H9 (cell line): ENCODE measurements around the gene TPM4. TPM values are rescaled to one million over a fixed set of nuclear protein-coding genes. Genes with fewer than 3 reads are reported as not detected.

Experiments
- DNase-seq: peaks from one replicate; pipeline ENCODE4 v3.0.0-alpha.2; 2017
- H2AFZ ChIP-seq: one replicate; pipeline ENCODE4 v1.6.1; 2013; ENCODE audit warnings: mild to moderate bottlenecking, low read length, control low read depth, moderate library complexity
- H2AK5ac ChIP-seq: 2 replicates; pipeline ENCODE4 v1.6.1; 2013; ENCODE audit warnings: low read length, control low read depth, mixed read lengths; ENCODE audit not compliant: insufficient read length
- H2BK120ac ChIP-seq: one replicate; pipeline ENCODE4 v1.6.1; 2013; ENCODE audit warnings: low read depth, mild to moderate bottlenecking, low read length, control low read depth, inconsistent platforms; ENCODE audit not compliant: poor library complexity, severe bottlenecking
- H2BK12ac ChIP-seq: 2 replicates; pipeline ENCODE4 v1.6.1; 2013; ENCODE audit warnings: low read length, control low read depth, mixed read lengths, low read depth; ENCODE audit not compliant: insufficient read length
- H2BK15ac ChIP-seq: 2 replicates; pipeline ENCODE4 v1.6.1; 2013; ENCODE audit warnings: low read depth, low read length, control low read depth
- H2BK20ac ChIP-seq: one replicate; pipeline ENCODE4 v1.6.1; 2013; ENCODE audit warnings: low read depth, mild to moderate bottlenecking, low read length, control low read depth, inconsistent platforms; ENCODE audit not compliant: poor library complexity, severe bottlenecking
- H2BK5ac ChIP-seq: 2 replicates; pipeline ENCODE4 v1.6.1; 2013; ENCODE audit warnings: low read length, control low read depth, mixed read lengths; ENCODE audit not compliant: insufficient read length
- H3K14ac ChIP-seq: 2 replicates; pipeline ENCODE4 v1.6.1; 2013; ENCODE audit warnings: low read length, control low read depth; ENCODE audit not compliant: insufficient read depth
- H3K18ac ChIP-seq: 2 replicates; pipeline ENCODE4 v1.6.1; 2013; ENCODE audit warnings: low read depth, mild to moderate bottlenecking, mixed read lengths, low read length, control low read depth; ENCODE audit not compliant: insufficient read length
- H3K23ac ChIP-seq: 2 replicates; pipeline ENCODE4 v1.6.1; 2013; ENCODE audit warnings: low read length, control low read depth, mixed read lengths, low read depth; ENCODE audit not compliant: insufficient read length
- H3K23me2 ChIP-seq: 2 replicates; pipeline ENCODE4 v1.6.1; 2013; ENCODE audit warnings: low read depth, mild to moderate bottlenecking, mixed read lengths, low read length, control low read depth; ENCODE audit not compliant: insufficient read length, poor library complexity, severe bottlenecking
- H3K27ac ChIP-seq: 2 replicates; pipeline ENCODE4 v1.5.1; 2013; ENCODE audit warnings: low read length, control low read depth, mixed read lengths, low read depth; ENCODE audit not compliant: insufficient read length
- H3K27me3 ChIP-seq: 2 replicates; pipeline ENCODE4 v1.6.1; 2013; ENCODE audit warnings: low read length, control low read depth, inconsistent platforms; ENCODE audit not compliant: insufficient read depth
- H3K4ac ChIP-seq: 2 replicates; pipeline ENCODE4 v1.6.1; 2013; ENCODE audit warnings: low read depth, mild to moderate bottlenecking, control low read depth, inconsistent platforms, low read length, moderate library complexity
- H3K4me1 ChIP-seq: 2 replicates; pipeline ENCODE4 v1.6.1; 2013; ENCODE audit warnings: low read length, control low read depth, inconsistent platforms; ENCODE audit not compliant: insufficient read depth
- H3K4me2 ChIP-seq: 2 replicates; pipeline ENCODE4 v1.6.1; 2013; ENCODE audit warnings: low read length, control low read depth, mixed read lengths; ENCODE audit not compliant: insufficient read length, insufficient read depth
- H3K56ac ChIP-seq: 2 replicates; pipeline ENCODE4 v1.6.1; 2013; ENCODE audit warnings: low read depth, mild to moderate bottlenecking, mixed read lengths, low read length, control low read depth; ENCODE audit not compliant: insufficient read length
- H3K79me1 ChIP-seq: 2 replicates; pipeline ENCODE4 v1.6.1; 2013; ENCODE audit warnings: low read depth, mild to moderate bottlenecking, moderate library complexity, low read length, control low read depth, inconsistent platforms; ENCODE audit not compliant: insufficient read depth, poor library complexity, severe bottlenecking
- H3K79me2 ChIP-seq: 2 replicates; pipeline ENCODE4 v1.6.1; 2013; ENCODE audit warnings: low read length, control low read depth, inconsistent platforms; ENCODE audit not compliant: insufficient read depth
- H3K9ac ChIP-seq: 2 replicates; pipeline ENCODE4 v1.6.1; 2013; ENCODE audit warnings: low read length, control low read depth, mixed read lengths; ENCODE audit not compliant: insufficient read length; ENCODE audit errors: extremely low read depth
- H3K9me3 ChIP-seq: one replicate; pipeline ENCODE4 v1.6.1; 2013; ENCODE audit warnings: low read depth, low read length, inconsistent platforms; ENCODE audit not compliant: control insufficient read depth
- H3T11ph ChIP-seq: one replicate; pipeline ENCODE4 v1.6.1; 2013; ENCODE audit warnings: mild to moderate bottlenecking, low read length, control low read depth, inconsistent platforms
- H4K20me1 ChIP-seq: one replicate; pipeline ENCODE4 v1.6.1; 2013; ENCODE audit not compliant: control insufficient read depth, insufficient read length, insufficient read depth
- H4K5ac ChIP-seq: 2 replicates; pipeline ENCODE4 v1.6.1; 2013; ENCODE audit warnings: low read depth, mild to moderate bottlenecking, mixed read lengths, low read length, control low read depth; ENCODE audit not compliant: insufficient read length
- H4K8ac ChIP-seq: replicated peaks from 2 replicates; pipeline ENCODE4 v1.6.1; 2013; ENCODE audit warnings: low read length, control low read depth, mixed read lengths, low read depth; ENCODE audit not compliant: insufficient read length
- H4K91ac ChIP-seq: 2 replicates; pipeline ENCODE4 v1.6.1; 2013; ENCODE audit warnings: low read depth, mild to moderate bottlenecking, moderate library complexity, mixed read lengths, low read length, control low read depth; ENCODE audit not compliant: insufficient read length
- H3K27ac Mint-ChIP-seq, 3 experiments: 2 replicates in 2 of 3; 3 replicates in 1 of 3; pipeline ENCODE4 v1.8.0; 2020 to 2021; ENCODE audit warnings: mixed read lengths in 3 of 3, mild to moderate bottlenecking in 1 of 3, moderate library complexity in 1 of 3
- H3K27me3 Mint-ChIP-seq: 2 replicates; pipeline ENCODE4 v1.8.0; 2021; ENCODE audit warnings: low read depth, mild to moderate bottlenecking, moderate library complexity, mixed read lengths
- H3K36me3 Mint-ChIP-seq, 3 experiments: 2 replicates in 2 of 3; 3 replicates in 1 of 3; pipeline ENCODE4 v1.8.0; 2020 to 2021; ENCODE audit warnings: low read depth in 3 of 3, mixed read lengths in 3 of 3; ENCODE audit not compliant: insufficient read depth in 1 of 3
- H3K4me1 Mint-ChIP-seq, 2 experiments: 2 replicates each; pipeline ENCODE4 v1.8.0; 2020; ENCODE audit warnings: mixed read lengths in 2 of 2
- H3K4me3 Mint-ChIP-seq, 2 experiments: 2 replicates in 1 of 2; 3 replicates in 1 of 2; pipeline ENCODE4 v1.8.0; 2020 to 2021; ENCODE audit warnings: mild to moderate bottlenecking in 2 of 2, mixed read lengths in 2 of 2, moderate library complexity in 1 of 2
- H3K9me3 Mint-ChIP-seq, 2 experiments: 2 replicates in 1 of 2; 3 replicates in 1 of 2; pipeline ENCODE4 v1.8.0; 2020; ENCODE audit warnings: mild to moderate bottlenecking in 2 of 2, mixed read lengths in 2 of 2, moderate library complexity in 1 of 2
- CTCF ChIP-seq: fragments of 200-600 bp; sonication (generic); conservative IDR thresholded peaks from 3 replicates; pipeline ENCODE4 v1.8.0; 2021; ENCODE audit warnings: antibody characterized with exemption, mild to moderate bottlenecking
- WGBS: extraction: QIAGEN DNeasy Blood & Tissue Kit; methylation state at CpG from one replicate; pipeline ENCODE4 v1.1.7; 2013; ENCODE audit warnings: missing lambda C conversion rate, low lambda C conversion rate, mixed read lengths; ENCODE audit not compliant: insufficient read length; ENCODE audit errors: extremely low coverage; 5-methylcytosine and 5-hydroxymethylcytosine counted together
- total RNA-seq: library from RNA; stranded (reverse); gene quantifications from 2 replicates; pipeline ENCODE4 v1.2.1, GENCODE V29; 2021

The TPM4 gene
- total RNA-seq, 1 experiment from 2014 or later, result 431 TPM

GRCh38 chr19:16036397-16036925, 39.8 kb upstream of the TPM4 start:
- H3K56ac ChIP-seq, result no peak overlapping the region
- no peak overlapping the region for H2BK20ac ChIP-seq
- H2BK5ac ChIP-seq, result no peak overlapping the region
- no peak overlapping the region for H3K18ac ChIP-seq
- no peak for DNase-seq
- no peak overlapping the region for H2AFZ ChIP-seq
- H2BK12ac ChIP-seq, result no peak overlapping the region
- no peak overlapping the region for H3K4ac ChIP-seq
- H3K23ac ChIP-seq, result no peak overlapping the region
- H3K79me1 ChIP-seq, result no peaks in the 10 kb centered on the region
- H3K23me2 ChIP-seq, result no peaks in the 10 kb centered on the region
- no peaks in the 10 kb centered on the region for H3K79me2 ChIP-seq
- H3K27ac Mint-ChIP-seq, result no peak overlapping the region
- no peak overlapping the region for H3K4me3 Mint-ChIP-seq
- peaks cover 13% of the 10 kb centered on the region for H3K9me3 ChIP-seq
- no peak overlapping the region for H3K9ac ChIP-seq
- H4K20me1 ChIP-seq, result no peaks in the 10 kb centered on the region
- H4K91ac ChIP-seq, result no peak overlapping the region
- peaks cover 8 to 72% of the 10 kb centered on the region in 2 experiments; a peak in 4 of 5 replicates for H3K9me3 Mint-ChIP-seq
- no peak overlapping the region for H3T11ph ChIP-seq
- no peak overlapping the region; the same call in 1 of the 2 replicates for H3K14ac ChIP-seq
- no peaks in the 10 kb centered on the region for H3K27me3 ChIP-seq
- no peak overlapping the region for H2BK120ac ChIP-seq
- WGBS, result no CpG with 5 or more reads among the region's 10 CpGs
- H3K27ac ChIP-seq, result no peak overlapping the region
- no peak overlapping the region for H4K5ac ChIP-seq
- peaks cover 3 to 5% (median 3%) of the 10 kb centered on the region in 3 experiments; a peak in 4 of 7 replicates for H3K36me3 Mint-ChIP-seq
- no peaks in the 10 kb centered on the region for H3K4me1 ChIP-seq
- H2BK15ac ChIP-seq, result no peak overlapping the region
- no peak overlapping the region for H2AK5ac ChIP-seq
- H3K4me1 Mint-ChIP-seq, result no peaks in the 10 kb centered on the region
- no peak for TF ChIP-seq CTCF
- no peak overlapping the region for H3K4me2 ChIP-seq
- peaks cover 4% of the 10 kb centered on the region for H3K27me3 Mint-ChIP-seq
- no peak overlapping the region for H4K8ac ChIP-seq
